Ecto neural progenitor cell (in vitro differentiated cells): ENCODE measurements around the gene TSPAN5.
A peak's percentile ranks its signal among the peaks of the same experiment; 100 is the strongest.

Experiments
- DNase-seq: peaks from one replicate; pipeline ENCODE4 v3.0.0-alpha.2; 2018; ENCODE audit warnings: low spot score

Gene TSPAN5

DNA sequence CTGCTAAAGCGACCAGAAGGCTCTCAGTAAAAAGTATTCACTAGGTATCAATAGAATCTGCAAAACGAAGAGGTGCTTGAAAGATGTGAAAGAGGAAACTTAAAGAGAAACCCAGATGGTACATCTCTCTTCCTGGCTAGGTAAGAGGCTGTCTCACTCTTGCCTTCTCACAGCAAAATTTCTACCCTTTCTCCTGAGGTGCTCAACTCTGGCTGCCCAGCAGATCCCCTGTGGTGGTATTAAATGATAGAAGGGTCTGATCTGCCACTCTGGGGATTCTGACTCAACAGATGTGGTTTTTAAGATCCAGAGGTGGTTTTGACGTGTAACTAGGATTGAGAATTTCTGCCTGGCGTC, 14.9 kb upstream of the TSPAN5 start:
- no peak for DNase-seq

DNA sequence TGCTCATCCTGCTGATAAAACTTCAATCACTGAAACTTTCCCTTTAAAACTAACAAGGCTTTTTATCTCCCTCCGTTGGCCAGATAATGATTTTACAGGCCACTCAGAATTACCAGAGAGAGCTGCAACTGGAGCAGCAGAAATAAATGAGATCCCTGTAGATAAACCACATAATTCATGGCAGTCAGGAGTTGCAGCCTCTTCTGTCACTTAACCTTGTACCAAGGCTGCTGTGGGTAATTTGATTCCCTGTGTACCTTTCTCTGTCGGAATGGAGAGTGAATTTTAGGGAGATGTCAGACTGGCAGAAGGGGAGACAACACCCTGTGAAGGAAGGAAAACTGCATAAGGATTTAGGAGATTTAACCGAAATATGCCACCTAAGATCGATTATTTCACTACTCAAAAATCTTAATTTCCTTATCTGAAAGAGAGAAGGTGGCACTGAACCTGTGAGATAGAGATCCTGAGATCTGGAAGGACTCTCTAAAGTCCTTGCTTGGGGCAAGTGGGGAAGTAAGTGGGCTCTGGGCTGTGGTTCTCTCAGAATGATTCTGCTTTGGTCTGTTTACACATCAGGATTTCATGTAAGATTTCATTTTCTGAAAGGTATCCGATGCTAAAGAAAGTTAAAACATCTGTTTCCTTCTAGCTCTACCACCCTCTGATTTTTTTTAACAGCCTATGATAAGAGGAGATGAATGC, 14.3 kb upstream of the TSPAN5 start:
- DNase-seq = peak; percentile 21

DNA sequence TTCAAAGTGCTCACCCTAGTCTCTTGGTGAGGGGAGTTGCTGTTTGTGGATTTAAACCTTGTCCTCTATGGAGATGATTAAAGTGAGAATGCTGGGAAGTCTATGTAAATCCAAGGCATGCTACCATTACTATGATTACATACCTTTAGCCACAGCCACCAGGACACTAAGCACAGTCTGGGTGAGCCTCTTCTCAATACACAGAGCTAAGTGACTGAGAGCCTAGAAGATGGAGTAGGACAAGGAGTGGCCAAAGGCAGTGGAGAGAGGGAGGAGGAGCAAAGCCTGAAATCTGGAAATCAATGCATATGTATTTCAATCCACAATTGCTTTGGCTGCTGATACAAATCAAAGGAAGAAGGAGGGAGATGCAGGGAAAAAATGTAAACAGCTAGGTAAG, 12.7 kb upstream of the TSPAN5 start:
- no peak for DNase-seq

DNA sequence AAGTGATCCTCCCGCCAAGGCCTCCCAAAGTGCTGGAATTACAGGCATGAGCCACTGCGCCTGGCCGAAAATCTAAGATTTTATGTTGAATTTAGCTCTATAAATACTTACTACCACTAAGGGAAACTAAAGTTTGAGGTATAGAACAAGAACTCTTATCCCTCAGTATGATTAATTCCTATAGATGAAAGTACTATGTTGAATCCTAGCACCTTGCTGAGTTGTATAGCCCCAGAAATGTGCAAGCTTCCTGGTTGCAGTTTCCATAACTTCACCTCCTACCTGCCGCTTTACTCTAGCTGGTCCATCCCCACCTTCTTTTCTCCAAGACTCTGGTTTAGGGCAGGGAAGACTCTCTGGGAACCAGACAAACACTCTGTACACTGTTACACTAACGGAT, 11.8 kb upstream of the TSPAN5 start:
- DNase-seq = no peak

DNA sequence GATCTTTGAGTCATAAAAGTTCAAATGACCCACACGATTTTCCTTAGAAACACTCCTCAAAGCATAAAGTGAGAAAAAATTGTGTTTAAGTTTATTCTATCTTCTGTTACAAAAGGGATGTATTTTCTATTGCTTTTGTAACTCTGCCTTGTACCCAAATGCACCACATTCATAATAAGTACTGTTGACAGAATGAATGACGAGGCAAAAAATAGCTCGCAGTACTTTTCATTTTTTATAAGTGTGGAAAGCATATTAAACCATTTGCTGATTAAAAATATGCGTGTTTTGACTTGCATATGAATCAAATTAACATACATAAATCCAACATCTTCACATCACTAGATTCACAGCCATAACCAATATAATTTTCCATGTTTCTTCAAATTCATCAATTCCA, 11.2 kb upstream of the TSPAN5 start:
- DNase-seq = no peak

DNA sequence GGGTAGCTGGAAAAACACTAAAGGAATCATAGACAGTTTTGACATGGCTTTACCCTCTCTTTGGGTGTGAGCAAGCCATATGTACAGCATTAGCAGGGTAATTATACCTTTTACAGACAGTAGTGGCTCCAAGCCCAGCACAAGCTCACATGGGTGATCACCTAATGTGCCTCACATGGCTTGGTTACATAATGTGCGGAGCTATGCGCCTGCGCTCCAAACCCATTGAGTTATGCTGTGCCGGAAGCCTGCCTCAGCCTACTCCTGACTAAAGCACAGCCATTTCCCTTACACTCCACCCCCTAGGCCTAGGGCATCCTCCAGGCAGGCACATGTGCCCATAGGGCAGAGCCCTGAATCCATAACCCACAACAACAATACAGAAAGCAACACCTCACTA, 6.5 kb upstream of the TSPAN5 start:
- no peak for DNase-seq

DNA sequence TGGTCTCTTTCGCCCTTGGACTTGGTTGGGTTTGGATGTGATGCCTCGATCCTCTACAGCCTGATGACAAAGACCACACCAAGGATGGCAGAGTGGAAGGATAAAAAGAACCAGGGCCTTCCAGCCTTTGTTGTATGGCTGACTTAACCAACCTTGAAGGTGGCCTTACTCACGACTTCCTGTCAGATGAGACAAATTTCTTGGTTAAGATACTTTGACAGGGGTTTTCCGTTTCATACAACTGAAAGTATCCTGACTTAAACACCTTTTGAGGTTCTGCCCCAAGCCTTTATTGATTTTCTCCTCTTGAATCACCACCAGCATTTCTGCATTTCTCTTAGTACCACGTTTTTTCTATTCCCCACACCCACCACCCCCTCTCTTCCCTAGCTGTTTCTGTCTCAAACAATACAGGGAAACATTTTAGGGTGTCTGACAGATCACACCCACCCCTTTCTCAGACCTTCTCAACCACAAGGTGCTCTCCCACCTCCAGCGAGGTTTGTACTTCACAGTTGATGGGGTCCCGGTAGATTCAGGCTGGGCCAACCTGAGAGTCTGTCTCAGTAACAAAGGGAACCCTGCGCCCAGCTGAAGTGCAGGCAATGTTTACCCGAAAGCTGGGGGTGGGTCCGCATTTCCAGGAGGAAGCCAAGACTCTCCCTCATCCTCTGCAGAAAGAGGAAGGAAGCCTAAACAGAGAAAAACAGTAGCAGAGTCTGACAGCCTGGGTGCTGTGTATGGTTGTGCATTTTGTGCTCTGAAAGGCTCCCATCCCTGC, 5.0 kb upstream of the TSPAN5 start:
- DNase-seq = no peak

DNA sequence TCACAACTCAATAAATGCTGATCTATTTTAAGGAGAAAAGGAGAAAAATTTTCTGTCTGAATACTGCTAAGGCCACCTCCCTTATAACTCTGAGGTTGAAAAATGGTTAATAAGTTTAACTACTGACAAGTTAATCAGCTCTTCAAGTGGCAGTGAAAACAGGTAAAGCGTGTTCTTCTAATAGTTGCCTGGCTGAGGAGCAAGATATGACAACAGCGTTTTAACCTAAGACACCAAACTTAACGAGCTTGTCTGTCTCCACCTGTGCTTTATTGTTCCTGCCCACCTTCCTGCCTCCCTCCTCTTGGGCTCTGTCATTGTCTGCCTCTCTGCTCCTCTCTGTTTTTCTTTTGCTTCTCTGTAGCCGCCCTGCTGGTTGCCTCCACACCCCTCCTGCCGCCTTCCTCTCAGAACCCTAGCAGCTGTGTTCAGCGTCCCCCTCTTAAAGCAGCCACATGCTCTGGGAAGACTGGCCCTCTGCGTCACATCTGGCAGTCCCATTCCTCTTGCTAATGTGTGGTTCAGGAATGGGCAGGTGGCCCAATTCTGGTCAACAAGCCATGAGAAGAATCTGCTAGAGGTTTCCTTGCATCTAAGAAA, 4.3 kb upstream of the TSPAN5 start:
- DNase-seq = peak; percentile 53

DNA sequence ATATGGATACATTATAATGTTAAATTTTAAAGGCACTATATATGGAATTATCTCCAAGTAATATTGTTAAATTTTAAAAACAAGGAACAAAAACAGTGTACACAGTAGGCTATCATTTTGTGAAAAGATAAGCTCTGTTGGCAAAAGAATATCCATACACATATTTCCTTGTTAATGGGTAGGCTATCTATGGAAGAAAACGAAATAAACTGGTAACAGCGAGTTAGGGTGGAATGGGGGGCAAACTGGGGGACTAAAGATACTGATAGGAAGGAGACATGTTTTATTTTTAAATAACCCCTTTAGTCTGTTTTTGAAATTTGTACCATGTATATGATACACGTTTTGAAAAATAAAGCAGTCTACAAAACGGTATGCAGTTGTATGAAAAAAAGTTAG, 3.6 kb upstream of the TSPAN5 start:
- no peak for DNase-seq

DNA sequence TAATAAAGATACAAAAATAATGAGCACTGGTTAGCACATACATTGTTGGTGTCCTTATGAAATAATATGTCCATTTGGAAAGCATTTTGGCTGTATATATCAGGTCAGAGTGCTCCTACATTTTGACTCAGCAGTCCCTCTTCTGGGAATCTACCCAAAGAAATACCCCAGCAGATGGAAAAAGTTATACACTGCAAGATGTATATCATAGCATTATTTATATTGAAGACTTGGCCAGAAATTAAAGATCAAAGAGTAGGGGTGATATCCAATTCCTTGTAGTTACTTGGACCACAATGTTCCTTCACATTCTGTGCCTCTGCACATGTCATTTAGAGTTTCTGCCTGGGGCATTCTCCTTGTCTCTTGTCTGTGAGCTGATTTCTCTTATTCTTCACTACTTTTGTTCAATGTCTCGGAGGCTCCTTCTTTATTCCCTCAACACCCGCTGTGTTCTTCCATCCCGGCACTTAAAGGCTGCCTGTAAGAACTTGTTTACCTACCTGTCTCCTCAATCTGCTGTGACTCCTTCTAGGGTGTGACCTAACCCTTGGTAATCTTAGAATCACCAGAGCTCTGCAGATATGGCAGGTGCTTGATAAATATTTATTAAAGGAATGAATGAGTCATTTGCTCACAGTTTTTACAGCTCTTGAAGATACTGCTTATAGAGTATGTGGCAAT, 3.1 kb upstream of the TSPAN5 start:
- DNase-seq = no peak

DNA sequence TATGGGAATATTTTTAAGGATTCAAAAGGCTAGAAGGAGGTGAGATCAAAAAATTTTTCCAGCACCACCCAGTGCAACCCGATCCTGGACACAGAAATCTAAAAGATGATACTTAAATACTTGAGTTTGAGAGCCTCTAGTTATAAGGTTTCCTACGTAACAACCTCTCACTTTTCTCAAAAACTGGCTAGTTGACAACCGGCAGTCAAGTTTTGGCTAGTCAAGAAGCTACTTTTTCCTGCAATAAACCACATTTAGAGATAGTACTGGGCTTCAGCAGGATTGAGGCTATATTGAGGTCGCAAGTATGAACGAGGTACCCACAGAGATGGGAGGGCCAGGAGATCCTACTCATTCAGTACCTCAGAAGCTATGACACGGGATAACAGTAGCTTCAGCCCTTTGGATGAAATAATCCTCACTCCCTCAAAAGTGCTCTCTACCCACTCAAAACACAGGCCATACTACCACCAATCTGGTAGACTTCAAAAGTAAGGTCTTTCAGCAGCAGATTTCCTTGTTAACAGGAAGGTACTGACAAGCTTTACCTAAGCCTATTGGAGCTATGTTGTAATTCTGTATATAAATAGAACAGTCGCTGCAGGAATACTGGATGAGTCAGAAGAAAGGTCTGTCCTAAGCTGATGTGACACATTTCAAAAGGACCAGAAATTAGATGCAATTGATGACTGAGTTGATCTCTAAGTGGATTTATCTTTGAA, 1.5 kb upstream of the TSPAN5 start:
- no peak for DNase-seq

DNA sequence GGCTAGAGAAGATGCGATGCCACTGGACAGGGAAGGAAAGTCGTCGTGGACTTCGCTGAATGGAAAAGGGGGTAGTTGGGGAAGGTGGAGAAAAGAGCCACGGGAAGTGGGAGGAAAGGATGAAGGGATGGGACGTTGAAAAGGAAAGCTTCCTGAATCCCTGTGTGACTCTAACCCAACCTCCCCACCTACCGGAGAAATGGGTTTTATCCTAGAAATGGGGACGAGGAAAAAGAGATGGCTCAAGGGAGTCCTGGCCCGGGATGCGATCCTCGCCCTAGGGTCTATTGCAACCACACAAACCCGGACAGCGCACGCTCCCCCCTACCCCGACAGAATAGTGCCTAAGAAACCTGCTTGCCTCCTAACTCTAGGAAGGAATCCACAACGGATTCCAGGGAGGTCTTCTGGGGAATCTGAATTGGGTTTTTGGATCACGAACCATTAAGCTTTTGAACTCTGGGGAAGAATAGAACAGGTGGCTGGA, 738 bp upstream of the TSPAN5 start:
- no peak for DNase-seq

DNA sequence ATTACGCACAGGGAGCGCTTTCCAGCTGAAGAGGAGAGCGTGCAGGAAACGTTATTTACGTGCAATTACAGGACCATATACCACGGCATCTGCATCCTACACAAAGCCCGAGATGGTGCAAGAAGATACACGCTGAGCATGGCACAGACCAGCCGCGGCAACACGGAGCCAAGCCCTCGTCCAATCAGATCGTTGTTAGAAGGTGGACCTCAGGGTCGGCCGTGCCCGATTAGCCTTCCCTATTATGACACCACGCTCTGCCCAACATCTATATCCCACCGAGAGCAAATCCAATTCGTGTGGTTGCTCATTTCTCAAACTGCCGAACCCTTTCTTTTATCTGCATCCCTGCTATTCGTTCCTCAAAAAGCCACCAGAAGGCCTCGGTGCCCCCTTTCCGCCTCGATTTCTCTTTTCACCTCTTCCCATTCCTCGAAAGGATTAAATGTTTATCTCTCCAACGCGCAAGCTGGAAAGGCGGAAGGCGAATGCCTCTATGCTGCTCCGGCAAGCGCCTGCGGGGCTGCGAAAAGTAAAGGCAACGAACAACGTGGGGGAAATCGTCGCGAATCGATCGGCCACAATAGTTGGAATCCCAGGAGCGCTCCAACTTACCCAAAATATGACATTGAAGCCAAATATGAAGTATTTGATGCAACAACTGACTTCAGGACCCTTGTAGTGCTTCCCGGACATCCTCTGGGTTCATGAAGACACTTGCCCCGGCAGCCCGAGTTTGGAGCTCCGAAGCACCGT, 702 bp downstream of the TSPAN5 start:
- DNase-seq = peak; percentile 72

DNA sequence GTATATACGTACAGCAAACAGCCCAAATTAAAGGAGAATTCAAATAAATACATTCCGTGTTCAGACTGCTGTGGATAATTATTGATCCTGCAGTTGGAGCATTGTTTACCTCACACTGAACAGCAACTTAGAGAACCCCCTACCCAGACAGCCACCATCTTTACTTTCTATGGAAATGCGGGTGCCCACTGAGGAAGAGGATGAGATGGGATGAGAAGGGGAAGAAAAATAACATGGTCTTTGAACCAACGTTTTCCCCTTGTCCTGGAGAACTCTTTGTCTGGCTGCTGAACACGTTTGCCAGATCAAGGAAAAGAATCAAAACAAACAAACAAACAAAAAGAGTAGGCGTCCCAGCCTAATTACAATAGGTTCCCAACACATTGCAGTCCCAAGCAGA, 1.5 kb downstream of the TSPAN5 start:
- DNase-seq = no peak

DNA sequence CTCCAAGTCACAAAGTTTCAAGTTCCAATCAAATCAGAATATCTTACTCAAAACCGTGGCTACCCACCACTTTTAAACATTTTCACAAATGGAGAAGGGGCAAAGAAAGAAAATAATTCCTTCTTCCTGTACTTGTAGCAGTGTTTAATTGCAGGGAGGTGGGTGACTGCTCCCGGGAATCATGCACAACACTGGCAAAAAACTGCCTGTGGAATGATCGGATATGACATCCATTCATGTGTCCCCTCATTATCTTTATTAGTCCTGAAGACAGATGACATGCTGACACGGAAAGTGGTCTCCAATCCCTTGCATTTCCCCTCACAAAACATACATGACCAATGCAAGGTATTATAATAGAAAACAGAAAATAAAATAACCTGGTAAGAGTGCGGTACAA, 2.0 kb downstream of the TSPAN5 start:
- DNase-seq = no peak

DNA sequence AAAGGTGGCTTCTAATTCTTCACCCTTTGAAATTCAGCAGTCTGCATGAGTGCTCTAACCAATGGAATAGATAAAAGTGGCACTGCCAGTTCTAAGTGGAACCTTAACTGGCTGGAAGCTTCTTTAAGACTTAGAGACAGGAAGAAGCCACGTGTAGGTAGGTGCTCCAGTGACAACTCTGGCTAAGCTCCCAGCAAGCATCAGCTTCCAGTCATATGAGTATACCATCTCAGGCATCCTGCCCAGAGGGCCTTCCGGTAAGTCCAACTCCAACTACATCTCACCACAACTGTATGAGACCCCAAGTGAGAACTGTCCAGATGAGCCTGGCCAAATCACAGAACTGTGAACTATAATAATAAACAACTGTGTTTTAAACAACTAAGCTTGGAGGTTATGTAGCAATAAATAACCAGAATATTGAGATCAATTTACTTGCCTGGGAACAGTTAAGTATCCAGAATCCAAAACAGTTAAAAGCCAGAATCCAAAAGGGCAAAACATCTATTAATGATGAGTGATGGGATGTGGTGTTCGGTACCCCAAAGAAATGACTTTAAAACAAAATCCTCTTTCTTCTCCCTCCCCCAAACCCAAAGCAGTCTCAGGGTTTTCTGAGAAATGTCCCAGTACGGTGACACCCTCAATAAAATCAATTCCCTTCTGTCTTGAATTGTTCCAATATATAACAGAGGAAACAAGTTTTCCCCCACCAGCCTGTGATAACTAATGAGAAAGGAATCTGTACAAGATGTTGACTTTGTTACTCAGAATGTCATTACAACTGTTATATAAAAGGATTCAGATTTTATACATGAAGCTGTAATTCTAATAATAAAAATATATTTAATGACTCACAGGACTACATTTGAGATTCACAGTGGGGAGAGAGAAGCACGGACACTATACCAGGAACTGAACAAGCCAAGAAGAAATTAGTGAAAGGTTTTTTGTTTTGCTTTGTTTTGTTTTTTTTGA, 4.2 kb downstream of the TSPAN5 start:
- DNase-seq = no peak

DNA sequence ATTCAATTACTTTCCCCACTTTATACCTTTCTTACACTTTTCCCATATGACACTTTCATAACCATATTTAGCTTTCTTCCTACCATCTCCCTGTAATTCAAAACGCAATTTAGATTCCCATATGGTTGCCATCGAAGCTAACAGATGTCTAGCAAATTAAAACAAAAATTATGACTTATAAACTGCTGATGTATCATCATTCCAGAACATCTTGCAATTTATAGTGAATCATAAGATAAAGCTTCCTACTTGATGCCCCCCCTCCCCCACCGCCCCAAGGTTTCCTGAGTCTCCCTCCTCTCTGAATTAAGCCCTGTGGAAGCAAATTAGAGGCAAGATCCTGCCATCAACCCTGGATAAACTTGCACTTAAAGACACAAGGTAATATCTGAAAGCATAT, 5.4 kb downstream of the TSPAN5 start:
- DNase-seq = no peak

DNA sequence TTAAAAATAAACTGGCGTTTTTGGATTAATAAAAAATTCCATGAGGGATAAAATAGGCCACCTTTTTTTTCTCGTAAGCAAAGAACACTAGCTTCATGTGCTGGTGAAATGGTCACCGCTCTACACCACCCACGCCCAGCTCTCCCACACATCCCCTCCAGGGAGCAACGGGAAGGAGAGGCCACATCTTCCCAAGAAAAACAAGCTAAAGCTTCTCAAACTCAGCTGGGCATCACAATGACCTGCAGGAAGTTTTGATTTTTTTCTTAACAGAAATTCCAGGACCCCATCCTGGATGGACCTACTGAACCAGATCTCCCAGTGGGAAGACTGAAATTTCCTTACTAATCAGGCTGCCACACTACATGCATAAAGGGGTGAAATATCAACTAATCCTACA, 9.8 kb downstream of the TSPAN5 start:
- no peak for DNase-seq

DNA sequence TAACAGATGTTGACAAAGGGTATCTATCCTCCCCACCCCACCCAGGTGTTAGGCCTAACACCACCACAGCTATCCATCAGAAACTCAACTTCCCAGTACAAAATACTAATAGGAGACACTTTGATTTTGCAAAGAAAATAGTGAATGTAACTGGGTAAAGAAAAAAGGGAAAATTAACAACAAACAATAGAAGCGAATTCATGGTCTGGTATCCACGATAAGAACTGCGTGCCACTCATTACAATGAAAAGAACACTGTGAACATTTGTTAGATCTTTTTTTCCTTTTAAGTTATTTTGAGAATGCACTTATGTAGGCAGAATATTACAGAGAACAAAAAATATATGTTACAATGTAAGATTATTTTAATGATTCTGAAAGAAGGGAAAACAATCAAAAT, 12.0 kb downstream of the TSPAN5 start:
- DNase-seq = no peak

DNA sequence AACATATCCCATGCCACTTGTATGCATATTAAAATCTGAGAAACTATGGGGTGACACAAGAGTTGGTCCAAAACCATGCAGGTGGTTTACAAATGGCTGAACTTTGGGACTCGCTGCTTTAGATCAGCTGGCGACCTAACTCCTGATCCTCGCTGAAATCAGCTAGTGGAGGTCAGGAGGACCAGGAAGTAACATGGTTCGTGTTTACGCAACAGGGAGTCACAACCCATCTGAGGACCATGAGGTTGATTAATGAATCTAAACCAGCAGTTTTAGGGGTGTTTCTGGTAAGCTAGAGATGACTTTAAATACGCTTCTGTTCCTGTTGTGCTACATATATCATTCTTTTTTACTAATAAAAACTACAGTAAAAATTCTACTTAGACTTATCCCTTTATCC, 12.9 kb downstream of the TSPAN5 start:
- no peak for DNase-seq
